ENCODE data around the gene DPM2.

Gene DPM2

GRCh38 chr9:127937388-127938297 is at the start of gene DPM2:
Gene DPM2, minus strand, starts transcription at chr9:127937854. Its CDS starts 34 bp downstream, at chr9:127937820.
- no peaks in the 10 kb centered on the region for H3K27me3 Mint-ChIP-seq
- ATAC-seq (replicated peaks; ENCODE audit: extremely low read depth, poor library complexity, severe bottlenecking) (peak; percentile 95), DNase-seq (ENCODE audit: low spot score in 2 of 2) (peak; percentile 67 to 68)
- no peaks in the 10 kb centered on the region for H3K9me3 Mint-ChIP-seq
- peak within 1 kb of the TSS; percentile 87 for H3K27ac Mint-ChIP-seq (ENCODE audit: low read depth)
- H3K36me3 Mint-ChIP-seq (ENCODE audit: insufficient read depth): peaks cover 37% of the 10 kb centered on the region
- peak within 1 kb of the TSS; percentile 85 for H3K4me3 Mint-ChIP-seq
- H3K4me1 Mint-ChIP-seq: peaks cover 41% of the 10 kb centered on the region

GRCh38 chr9:127987103-127987614 is 49.5 kb upstream of the DPM2 start:
- H3K27ac Mint-ChIP-seq (ENCODE audit: low read depth): no peak overlapping the region
- H3K36me3 Mint-ChIP-seq (ENCODE audit: insufficient read depth): no peaks in the 10 kb centered on the region
- no peaks in the 10 kb centered on the region for H3K27me3 Mint-ChIP-seq
- no peak overlapping the region for H3K4me3 Mint-ChIP-seq
- H3K4me1 Mint-ChIP-seq: peaks cover 12% of the 10 kb centered on the region
- no peak for DNase-seq (ENCODE audit: low spot score in 2 of 2)
- H3K9me3 Mint-ChIP-seq: no peaks in the 10 kb centered on the region
- no peak for ATAC-seq (replicated peaks; ENCODE audit: extremely low read depth, poor library complexity, severe bottlenecking)

GRCh38 chr9:127985011-127985410 is 47.4 kb upstream of the DPM2 start:
- peaks cover 16% of the 10 kb centered on the region for H3K4me1 Mint-ChIP-seq

GRCh38 chr9:127983847-127984289 is 46.2 kb upstream of the DPM2 start:
- no peak overlapping the region for H3K4me3 Mint-ChIP-seq
- ATAC-seq (replicated peaks; ENCODE audit: extremely low read depth, poor library complexity, severe bottlenecking): no peak
- H3K27me3 Mint-ChIP-seq: no peaks in the 10 kb centered on the region
- DNase-seq (ENCODE audit: low spot score in 2 of 2): no peak
- H3K9me3 Mint-ChIP-seq: no peaks in the 10 kb centered on the region
- H3K27ac Mint-ChIP-seq (ENCODE audit: low read depth): peak overlapping the region; percentile 75
- H3K4me1 Mint-ChIP-seq: peaks cover 20% of the 10 kb centered on the region
- peaks cover 19% of the 10 kb centered on the region for H3K36me3 Mint-ChIP-seq (ENCODE audit: insufficient read depth)

More at GRCh38 chr9:127985011-127985410, 47.4 kb upstream of the DPM2 start:
- H3K27ac Mint-ChIP-seq (ENCODE audit: low read depth): peak overlapping the region; percentile 53
- no peaks in the 10 kb centered on the region for H3K27me3 Mint-ChIP-seq
- H3K4me3 Mint-ChIP-seq: no peak overlapping the region
- DNase-seq (ENCODE audit: low spot score in 2 of 2): no peak
- H3K36me3 Mint-ChIP-seq (ENCODE audit: insufficient read depth): peaks cover 9% of the 10 kb centered on the region
- H3K9me3 Mint-ChIP-seq: no peaks in the 10 kb centered on the region
- ATAC-seq (replicated peaks; ENCODE audit: extremely low read depth, poor library complexity, severe bottlenecking): no peak

- Mint-ChIP-seq H3K4me1 (peaks cover 23% of the 10 kb centered on the region), H3K27me3 (no peaks in the 10 kb centered on the region), H3K9me3 (no peaks in the 10 kb centered on the region), H3K4me3 (no peak overlapping the region), H3K27ac (ENCODE audit: low read depth) (no peak overlapping the region), H3K36me3 (ENCODE audit: insufficient read depth) (peaks cover 20% of the 10 kb centered on the region)
- DNase-seq (ENCODE audit: low spot score in 2 of 2): no peak
- ATAC-seq (replicated peaks; ENCODE audit: extremely low read depth, poor library complexity, severe bottlenecking): no peak
These were observed 45.3 kb upstream of the DPM2 start for GRCh38 chr9:127982912-127983311.

GRCh38 chr9:127981559-127982121 is 44.0 kb upstream of the DPM2 start:
- ATAC-seq (replicated peaks; ENCODE audit: extremely low read depth, poor library complexity, severe bottlenecking) (no peak), DNase-seq (ENCODE audit: low spot score in 2 of 2) (no peak)
- Mint-ChIP-seq H3K27ac (ENCODE audit: low read depth) (peak overlapping the region; percentile 67), H3K27me3 (no peaks in the 10 kb centered on the region), H3K4me3 (peak overlapping the region; percentile 79), H3K9me3 (no peaks in the 10 kb centered on the region), H3K4me1 (peaks cover 34% of the 10 kb centered on the region), H3K36me3 (ENCODE audit: insufficient read depth) (peaks cover 22% of the 10 kb centered on the region)

GRCh38 chr9:127980706-127981558 is 43.3 kb upstream of the DPM2 start, which contains the start of gene EEIG1:
Gene EEIG1, minus strand, starts transcription at chr9:127980989. Its CDS starts 852 bp downstream, at chr9:127980137.
- Mint-ChIP-seq H3K27ac (ENCODE audit: low read depth) (peak within 1 kb of the TSS; percentile 94), H3K27me3 (no peaks in the 10 kb centered on the region), H3K4me3 (peak within 1 kb of the TSS; percentile 94), H3K9me3 (no peaks in the 10 kb centered on the region), H3K4me1 (peaks cover 41% of the 10 kb centered on the region), H3K36me3 (ENCODE audit: insufficient read depth) (peaks cover 26% of the 10 kb centered on the region)
- DNase-seq (ENCODE audit: low spot score in 2 of 2) (peak; percentile 94), ATAC-seq (replicated peaks; ENCODE audit: extremely low read depth, poor library complexity, severe bottlenecking) (peak; percentile 92)

GRCh38 chr9:127980060-127980705 is 42.5 kb upstream of the DPM2 start:
- no peaks in the 10 kb centered on the region for H3K27me3 Mint-ChIP-seq
- no peaks in the 10 kb centered on the region for H3K9me3 Mint-ChIP-seq
- H3K36me3 Mint-ChIP-seq (ENCODE audit: insufficient read depth): peaks cover 31% of the 10 kb centered on the region
- DNase-seq (ENCODE audit: low spot score in 2 of 2): no peak
- peak overlapping the region; percentile 94 for H3K27ac Mint-ChIP-seq (ENCODE audit: low read depth)
- peaks cover 49% of the 10 kb centered on the region for H3K4me1 Mint-ChIP-seq
- peak overlapping the region; percentile 94 for H3K4me3 Mint-ChIP-seq
- peak; percentile 26 for ATAC-seq (replicated peaks; ENCODE audit: extremely low read depth, poor library complexity, severe bottlenecking)

GRCh38 chr9:127979333-127980059 is 41.8 kb upstream of the DPM2 start:
- Mint-ChIP-seq H3K27me3 (no peaks in the 10 kb centered on the region), H3K9me3 (no peaks in the 10 kb centered on the region), H3K4me3 (peak overlapping the region; percentile 94), H3K4me1 (peaks cover 56% of the 10 kb centered on the region), H3K27ac (ENCODE audit: low read depth) (peak overlapping the region; percentile 94), H3K36me3 (ENCODE audit: insufficient read depth) (peaks cover 31% of the 10 kb centered on the region)
- DNase-seq (ENCODE audit: low spot score in 2 of 2) (no peak), ATAC-seq (replicated peaks; ENCODE audit: extremely low read depth, poor library complexity, severe bottlenecking) (no peak)

- H3K36me3 Mint-ChIP-seq (ENCODE audit: insufficient read depth): peaks cover 33% of the 10 kb centered on the region
- no peaks in the 10 kb centered on the region for H3K9me3 Mint-ChIP-seq
- no peak for ATAC-seq (replicated peaks; ENCODE audit: extremely low read depth, poor library complexity, severe bottlenecking)
- H3K27me3 Mint-ChIP-seq: no peaks in the 10 kb centered on the region
- no peak for DNase-seq (ENCODE audit: low spot score in 2 of 2)
- peaks cover 61% of the 10 kb centered on the region for H3K4me1 Mint-ChIP-seq
- H3K4me3 Mint-ChIP-seq: peak overlapping the region; percentile 94
- H3K27ac Mint-ChIP-seq (ENCODE audit: low read depth): peak overlapping the region; percentile 94
These were observed 41.3 kb upstream of the DPM2 start for GRCh38 chr9:127979015-127979332.

- no peaks in the 10 kb centered on the region for H3K27me3 Mint-ChIP-seq
- no peaks in the 10 kb centered on the region for H3K9me3 Mint-ChIP-seq
- peaks cover 33% of the 10 kb centered on the region for H3K36me3 Mint-ChIP-seq (ENCODE audit: insufficient read depth)
- peaks cover 58% of the 10 kb centered on the region for H3K4me1 Mint-ChIP-seq
- H3K27ac Mint-ChIP-seq (ENCODE audit: low read depth): peak overlapping the region; percentile 94
- H3K4me3 Mint-ChIP-seq: peak overlapping the region; percentile 94
- ATAC-seq (replicated peaks; ENCODE audit: extremely low read depth, poor library complexity, severe bottlenecking) (no peak), DNase-seq (ENCODE audit: low spot score in 2 of 2) (no peak)
These were observed 40.4 kb upstream of the DPM2 start for GRCh38 chr9:127977884-127978647.
